H9 (cell line): ENCODE results near the gene CCDC150. TPM values are rescaled to one million over a fixed set of nuclear protein-coding genes. Genes with fewer than 3 reads are reported as not detected.

Source experiments
- DNase-seq: peaks from one replicate; pipeline ENCODE4 v3.0.0-alpha.2; 2017
- H2AFZ ChIP-seq: one replicate; pipeline ENCODE4 v1.6.1; 2013; ENCODE audit warnings: mild to moderate bottlenecking, low read length, control low read depth, moderate library complexity
- H2AK5ac ChIP-seq: 2 replicates; pipeline ENCODE4 v1.6.1; 2013; ENCODE audit warnings: low read length, control low read depth, mixed read lengths; ENCODE audit not compliant: insufficient read length
- H2BK120ac ChIP-seq: one replicate; pipeline ENCODE4 v1.6.1; 2013; ENCODE audit warnings: low read depth, mild to moderate bottlenecking, low read length, control low read depth, inconsistent platforms; ENCODE audit not compliant: poor library complexity, severe bottlenecking
- H2BK12ac ChIP-seq: 2 replicates; pipeline ENCODE4 v1.6.1; 2013; ENCODE audit warnings: low read length, control low read depth, mixed read lengths, low read depth; ENCODE audit not compliant: insufficient read length
- H2BK15ac ChIP-seq: 2 replicates; pipeline ENCODE4 v1.6.1; 2013; ENCODE audit warnings: low read depth, low read length, control low read depth
- H2BK20ac ChIP-seq: one replicate; pipeline ENCODE4 v1.6.1; 2013; ENCODE audit warnings: low read depth, mild to moderate bottlenecking, low read length, control low read depth, inconsistent platforms; ENCODE audit not compliant: poor library complexity, severe bottlenecking
- H2BK5ac ChIP-seq: 2 replicates; pipeline ENCODE4 v1.6.1; 2013; ENCODE audit warnings: low read length, control low read depth, mixed read lengths; ENCODE audit not compliant: insufficient read length
- H3K14ac ChIP-seq: 2 replicates; pipeline ENCODE4 v1.6.1; 2013; ENCODE audit warnings: low read length, control low read depth; ENCODE audit not compliant: insufficient read depth
- H3K18ac ChIP-seq: 2 replicates; pipeline ENCODE4 v1.6.1; 2013; ENCODE audit warnings: low read depth, mild to moderate bottlenecking, mixed read lengths, low read length, control low read depth; ENCODE audit not compliant: insufficient read length
- H3K23ac ChIP-seq: 2 replicates; pipeline ENCODE4 v1.6.1; 2013; ENCODE audit warnings: low read length, control low read depth, mixed read lengths, low read depth; ENCODE audit not compliant: insufficient read length
- H3K23me2 ChIP-seq: 2 replicates; pipeline ENCODE4 v1.6.1; 2013; ENCODE audit warnings: low read depth, mild to moderate bottlenecking, mixed read lengths, low read length, control low read depth; ENCODE audit not compliant: insufficient read length, poor library complexity, severe bottlenecking
- H3K27ac ChIP-seq: 2 replicates; pipeline ENCODE4 v1.5.1; 2013; ENCODE audit warnings: low read length, control low read depth, mixed read lengths, low read depth; ENCODE audit not compliant: insufficient read length
- H3K27me3 ChIP-seq: 2 replicates; pipeline ENCODE4 v1.6.1; 2013; ENCODE audit warnings: low read length, control low read depth, inconsistent platforms; ENCODE audit not compliant: insufficient read depth
- H3K4ac ChIP-seq: 2 replicates; pipeline ENCODE4 v1.6.1; 2013; ENCODE audit warnings: low read depth, mild to moderate bottlenecking, control low read depth, inconsistent platforms, low read length, moderate library complexity
- H3K4me1 ChIP-seq: 2 replicates; pipeline ENCODE4 v1.6.1; 2013; ENCODE audit warnings: low read length, control low read depth, inconsistent platforms; ENCODE audit not compliant: insufficient read depth
- H3K4me2 ChIP-seq: 2 replicates; pipeline ENCODE4 v1.6.1; 2013; ENCODE audit warnings: low read length, control low read depth, mixed read lengths; ENCODE audit not compliant: insufficient read length, insufficient read depth
- H3K56ac ChIP-seq: 2 replicates; pipeline ENCODE4 v1.6.1; 2013; ENCODE audit warnings: low read depth, mild to moderate bottlenecking, mixed read lengths, low read length, control low read depth; ENCODE audit not compliant: insufficient read length
- H3K79me1 ChIP-seq: 2 replicates; pipeline ENCODE4 v1.6.1; 2013; ENCODE audit warnings: low read depth, mild to moderate bottlenecking, moderate library complexity, low read length, control low read depth, inconsistent platforms; ENCODE audit not compliant: insufficient read depth, poor library complexity, severe bottlenecking
- H3K79me2 ChIP-seq: 2 replicates; pipeline ENCODE4 v1.6.1; 2013; ENCODE audit warnings: low read length, control low read depth, inconsistent platforms; ENCODE audit not compliant: insufficient read depth
- H3K9ac ChIP-seq: 2 replicates; pipeline ENCODE4 v1.6.1; 2013; ENCODE audit warnings: low read length, control low read depth, mixed read lengths; ENCODE audit not compliant: insufficient read length; ENCODE audit errors: extremely low read depth
- H3K9me3 ChIP-seq: one replicate; pipeline ENCODE4 v1.6.1; 2013; ENCODE audit warnings: low read depth, low read length, inconsistent platforms; ENCODE audit not compliant: control insufficient read depth
- H3T11ph ChIP-seq: one replicate; pipeline ENCODE4 v1.6.1; 2013; ENCODE audit warnings: mild to moderate bottlenecking, low read length, control low read depth, inconsistent platforms
- H4K20me1 ChIP-seq: one replicate; pipeline ENCODE4 v1.6.1; 2013; ENCODE audit not compliant: control insufficient read depth, insufficient read length, insufficient read depth
- H4K5ac ChIP-seq: 2 replicates; pipeline ENCODE4 v1.6.1; 2013; ENCODE audit warnings: low read depth, mild to moderate bottlenecking, mixed read lengths, low read length, control low read depth; ENCODE audit not compliant: insufficient read length
- H4K8ac ChIP-seq: replicated peaks from 2 replicates; pipeline ENCODE4 v1.6.1; 2013; ENCODE audit warnings: low read length, control low read depth, mixed read lengths, low read depth; ENCODE audit not compliant: insufficient read length
- H4K91ac ChIP-seq: 2 replicates; pipeline ENCODE4 v1.6.1; 2013; ENCODE audit warnings: low read depth, mild to moderate bottlenecking, moderate library complexity, mixed read lengths, low read length, control low read depth; ENCODE audit not compliant: insufficient read length
- H3K27ac Mint-ChIP-seq, 3 experiments: 2 replicates in 2 of 3; 3 replicates in 1 of 3; pipeline ENCODE4 v1.8.0; 2020 to 2021; ENCODE audit warnings: mixed read lengths in 3 of 3, mild to moderate bottlenecking in 1 of 3, moderate library complexity in 1 of 3
- H3K27me3 Mint-ChIP-seq: 2 replicates; pipeline ENCODE4 v1.8.0; 2021; ENCODE audit warnings: low read depth, mild to moderate bottlenecking, moderate library complexity, mixed read lengths
- H3K36me3 Mint-ChIP-seq, 3 experiments: 2 replicates in 2 of 3; 3 replicates in 1 of 3; pipeline ENCODE4 v1.8.0; 2020 to 2021; ENCODE audit warnings: low read depth in 3 of 3, mixed read lengths in 3 of 3; ENCODE audit not compliant: insufficient read depth in 1 of 3
- H3K4me1 Mint-ChIP-seq, 2 experiments: 2 replicates each; pipeline ENCODE4 v1.8.0; 2020; ENCODE audit warnings: mixed read lengths in 2 of 2
- H3K4me3 Mint-ChIP-seq, 2 experiments: 2 replicates in 1 of 2; 3 replicates in 1 of 2; pipeline ENCODE4 v1.8.0; 2020 to 2021; ENCODE audit warnings: mild to moderate bottlenecking in 2 of 2, mixed read lengths in 2 of 2, moderate library complexity in 1 of 2
- H3K9me3 Mint-ChIP-seq, 2 experiments: 2 replicates in 1 of 2; 3 replicates in 1 of 2; pipeline ENCODE4 v1.8.0; 2020; ENCODE audit warnings: mild to moderate bottlenecking in 2 of 2, mixed read lengths in 2 of 2, moderate library complexity in 1 of 2
- WGBS: extraction: QIAGEN DNeasy Blood & Tissue Kit; methylation state at CpG from one replicate; pipeline ENCODE4 v1.1.7; 2013; ENCODE audit warnings: missing lambda C conversion rate, low lambda C conversion rate, mixed read lengths; ENCODE audit not compliant: insufficient read length; ENCODE audit errors: extremely low coverage; 5-methylcytosine and 5-hydroxymethylcytosine counted together
- total RNA-seq: library from RNA; stranded (reverse); gene quantifications from 2 replicates; pipeline ENCODE4 v1.2.1, GENCODE V29; 2021
- TF ChIP-seq, protein P1 (sequence below): fragments of 200-600 bp; sonication (generic); conservative IDR thresholded peaks from 3 replicates; pipeline ENCODE4 v1.8.0; 2021; ENCODE audit warnings: antibody characterized with exemption, mild to moderate bottlenecking

CCDC150 gene
- total RNA-seq, 1 experiment from 2014 or later: 26.2 TPM

GRCh38 chr2:196739031-196739430 lies 99.5 kb downstream of the CCDC150 start:
- no peak overlapping the region for H2BK12ac ChIP-seq
- H3T11ph ChIP-seq: no peak overlapping the region
- no peak overlapping the region for H3K56ac ChIP-seq
- H3K4ac ChIP-seq: no peak overlapping the region
- H3K4me2 ChIP-seq: no peak overlapping the region
- H3K4me1 ChIP-seq: no peaks in the 10 kb centered on the region
- H3K14ac ChIP-seq: no peak overlapping the region
- no peaks in the 10 kb centered on the region for H3K27me3 Mint-ChIP-seq
- no peak overlapping the region for H2AK5ac ChIP-seq
- H2AFZ ChIP-seq: no peak overlapping the region
- H4K20me1 ChIP-seq: no peaks in the 10 kb centered on the region
- peaks cover 44 to 52% (median 47%) of the 10 kb centered on the region in 3 experiments for H3K36me3 Mint-ChIP-seq
- no peak overlapping the region for H4K91ac ChIP-seq
- no peaks in the 10 kb centered on the region for H3K9me3 ChIP-seq
- no peaks in the 10 kb centered on the region for H3K79me1 ChIP-seq
- TF ChIP-seq, protein P1, sequence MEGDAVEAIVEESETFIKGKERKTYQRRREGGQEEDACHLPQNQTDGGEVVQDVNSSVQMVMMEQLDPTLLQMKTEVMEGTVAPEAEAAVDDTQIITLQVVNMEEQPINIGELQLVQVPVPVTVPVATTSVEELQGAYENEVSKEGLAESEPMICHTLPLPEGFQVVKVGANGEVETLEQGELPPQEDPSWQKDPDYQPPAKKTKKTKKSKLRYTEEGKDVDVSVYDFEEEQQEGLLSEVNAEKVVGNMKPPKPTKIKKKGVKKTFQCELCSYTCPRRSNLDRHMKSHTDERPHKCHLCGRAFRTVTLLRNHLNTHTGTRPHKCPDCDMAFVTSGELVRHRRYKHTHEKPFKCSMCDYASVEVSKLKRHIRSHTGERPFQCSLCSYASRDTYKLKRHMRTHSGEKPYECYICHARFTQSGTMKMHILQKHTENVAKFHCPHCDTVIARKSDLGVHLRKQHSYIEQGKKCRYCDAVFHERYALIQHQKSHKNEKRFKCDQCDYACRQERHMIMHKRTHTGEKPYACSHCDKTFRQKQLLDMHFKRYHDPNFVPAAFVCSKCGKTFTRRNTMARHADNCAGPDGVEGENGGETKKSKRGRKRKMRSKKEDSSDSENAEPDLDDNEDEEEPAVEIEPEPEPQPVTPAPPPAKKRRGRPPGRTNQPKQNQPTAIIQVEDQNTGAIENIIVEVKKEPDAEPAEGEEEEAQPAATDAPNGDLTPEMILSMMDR: no peak
- no peak overlapping the region for H3K18ac ChIP-seq
- H3K23ac ChIP-seq: no peak overlapping the region
- no peak overlapping the region for H2BK120ac ChIP-seq
- H3K9me3 Mint-ChIP-seq: peaks cover 9 to 15% of the 10 kb centered on the region in 2 experiments; a peak in 2 of 5 replicates
- H3K27me3 ChIP-seq: no peaks in the 10 kb centered on the region
- H3K23me2 ChIP-seq: no peaks in the 10 kb centered on the region
- H2BK20ac ChIP-seq: no peak overlapping the region
- H2BK5ac ChIP-seq: no peak overlapping the region
- no peak overlapping the region for H4K5ac ChIP-seq
- WGBS: no CpG with 5 or more reads among the region's 5 CpGs
- H3K27ac Mint-ChIP-seq: no peak overlapping the region
- no peak overlapping the region for H2BK15ac ChIP-seq
- no peak overlapping the region for H3K9ac ChIP-seq
- H4K8ac ChIP-seq: no peak overlapping the region
- no peak overlapping the region for H3K4me3 Mint-ChIP-seq
- peaks cover 0 to 6% of the 10 kb centered on the region in 2 experiments; a peak in 1 of 4 replicates for H3K4me1 Mint-ChIP-seq
- no peak for DNase-seq
- no peak overlapping the region for H3K27ac ChIP-seq
- H3K79me2 ChIP-seq: no peaks in the 10 kb centered on the region
